MM.1S (cell line): ENCODE results near the gene NEDD4L.

ENCODE experiments used
- DNase-seq: peaks from one replicate; pipeline ENCODE4 v3.0.0-alpha.2; 2015
- H2AFZ ChIP-seq: fragments of 300-600 bp; sonication (generic); 2 replicates; pipeline ENCODE4 v1.6.0; 2016; ENCODE audit warnings: antibody characterized with exemption, low read length
- H3F3A ChIP-seq: fragments of 300-600 bp; sonication (generic); 2 replicates; pipeline ENCODE4 v1.6.1; 2016; ENCODE audit warnings: mild to moderate bottlenecking, antibody characterized with exemption, low read length, moderate library complexity, mixed read lengths; ENCODE audit not compliant: insufficient read depth
- H3K27ac ChIP-seq: fragments of 300-600 bp; sonication (generic); 2 replicates; pipeline ENCODE4 v1.5.1; 2016; ENCODE audit warnings: mild to moderate bottlenecking, low read length
- H3K27me3 ChIP-seq: fragments of 300-600 bp; sonication (generic); replicated peaks from 2 replicates; pipeline ENCODE4 v1.6.0; 2016; ENCODE audit warnings: low read length; ENCODE audit not compliant: insufficient read depth
- H3K36me3 ChIP-seq: fragments of 300-600 bp; sonication (generic); replicated peaks from 2 replicates; pipeline ENCODE4 v1.6.1; 2016; ENCODE audit warnings: mild to moderate bottlenecking, low read length, mixed read lengths; ENCODE audit not compliant: insufficient read depth
- H3K4me1 ChIP-seq: fragments of 300-600 bp; sonication (generic); 2 replicates; pipeline ENCODE4 v1.6.1; 2016; ENCODE audit warnings: low read length, mixed read lengths
- H3K4me2 ChIP-seq: fragments of 300-600 bp; sonication (generic); 2 replicates; pipeline ENCODE4 v1.6.0; 2016; ENCODE audit warnings: low read depth, low read length
- H3K4me3 ChIP-seq: fragments of 300-600 bp; sonication (generic); 2 replicates; pipeline ENCODE4 v1.5.1; 2016; ENCODE audit warnings: low read length, mixed read lengths
- H3K79me2 ChIP-seq: fragments of 300-600 bp; sonication (generic); 2 replicates; pipeline ENCODE4 v1.6.1; 2016; ENCODE audit warnings: mixed run types, low read length, mixed read lengths
- H3K9ac ChIP-seq: fragments of 300-600 bp; sonication (generic); 2 replicates; pipeline ENCODE4 v1.6.1; 2016; ENCODE audit warnings: low read length, mixed read lengths
- H3K9me2 ChIP-seq: fragments of 300-600 bp; sonication (generic); replicated peaks from 2 replicates; pipeline ENCODE4 v1.6.1; 2016; ENCODE audit warnings: mild to moderate bottlenecking, low read length, mixed read lengths; ENCODE audit not compliant: insufficient read depth
- H3K9me3 ChIP-seq: fragments of 300-600 bp; sonication (generic); replicated peaks from 2 replicates; pipeline ENCODE4 v1.6.1; 2016; ENCODE audit warnings: mild to moderate bottlenecking, low read length, mixed read lengths; ENCODE audit not compliant: insufficient read depth
- H4K20me1 ChIP-seq: fragments of 300-600 bp; sonication (generic); 2 replicates; pipeline ENCODE4 v1.6.1; 2016; ENCODE audit warnings: mild to moderate bottlenecking, low read length, moderate library complexity, mixed read lengths; ENCODE audit not compliant: insufficient read depth
- CTCF ChIP-seq: fragments of 300-600 bp; sonication (generic); IDR thresholded peaks from 2 replicates; pipeline ENCODE4 v1.5.1; 2016; ENCODE audit warnings: antibody characterized with exemption, low read length, mixed read lengths
- EZH2 ChIP-seq: fragments of 300-600 bp; sonication (generic); optimal IDR thresholded peaks from 2 replicates; pipeline ENCODE3; 2017; ENCODE audit warnings: low read depth, mild to moderate bottlenecking, antibody characterized with exemption, low read length, mixed read lengths
- EZH2phosphoT487 ChIP-seq: fragments of 300-600 bp; sonication (generic); IDR thresholded peaks from 2 replicates; pipeline ENCODE4 v1.6.1; 2018; ENCODE audit warnings: antibody characterized with exemption, low read length

Gene NEDD4L

DNA sequence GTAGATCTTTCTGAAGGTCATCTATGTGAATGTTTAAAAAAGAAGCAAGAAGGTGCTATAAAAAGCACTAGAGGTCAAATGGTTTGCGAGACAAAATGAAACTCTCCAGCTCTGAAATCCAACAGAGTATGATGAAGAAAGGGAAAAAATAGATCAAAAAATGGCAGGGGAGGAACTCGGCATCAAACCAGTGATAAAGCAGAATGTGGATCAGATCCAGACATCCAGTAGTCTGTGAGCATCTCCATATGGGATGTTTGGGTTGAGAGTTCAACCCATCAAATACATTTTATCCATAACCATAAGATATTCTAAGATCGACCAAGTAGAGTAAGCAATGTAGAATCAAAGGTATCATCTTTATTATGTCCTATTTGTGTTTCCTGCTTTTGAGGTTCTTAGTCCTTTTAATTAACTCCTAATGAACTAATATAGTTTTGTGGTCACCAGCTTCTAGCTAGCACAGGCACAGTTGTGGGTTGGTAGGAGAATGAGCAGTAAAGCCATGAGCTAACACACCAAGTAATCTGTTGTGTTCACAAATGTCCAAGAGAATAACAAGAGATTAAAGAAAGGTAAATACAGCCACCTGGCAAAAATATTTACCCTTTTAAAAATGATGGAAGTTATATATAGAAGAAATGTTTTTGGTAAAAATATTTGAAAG, 160.9 kb downstream of the NEDD4L start:
- DNase-seq = no peak
- Histone ChIP-seq H3K4me2 (no peak overlapping the region), H3K4me1 (no peaks in the 10 kb centered on the region), H3K4me3 (no peak overlapping the region), H3K9me2 (no peaks in the 10 kb centered on the region), H3K27ac (no peak overlapping the region), H3K36me3 (no peaks in the 10 kb centered on the region), H3K9me3 (no peaks in the 10 kb centered on the region), H3K9ac (no peak overlapping the region), H2AFZ (no peak overlapping the region), H3K27me3 (no peaks in the 10 kb centered on the region), H4K20me1 (no peaks in the 10 kb centered on the region), H3K79me2 (no peaks in the 10 kb centered on the region), H3F3A (no peaks in the 10 kb centered on the region)
- TF ChIP-seq EZH2 = no peak
- TF ChIP-seq EZH2phosphoT487 = no peak
- TF ChIP-seq CTCF = no peak

DNA sequence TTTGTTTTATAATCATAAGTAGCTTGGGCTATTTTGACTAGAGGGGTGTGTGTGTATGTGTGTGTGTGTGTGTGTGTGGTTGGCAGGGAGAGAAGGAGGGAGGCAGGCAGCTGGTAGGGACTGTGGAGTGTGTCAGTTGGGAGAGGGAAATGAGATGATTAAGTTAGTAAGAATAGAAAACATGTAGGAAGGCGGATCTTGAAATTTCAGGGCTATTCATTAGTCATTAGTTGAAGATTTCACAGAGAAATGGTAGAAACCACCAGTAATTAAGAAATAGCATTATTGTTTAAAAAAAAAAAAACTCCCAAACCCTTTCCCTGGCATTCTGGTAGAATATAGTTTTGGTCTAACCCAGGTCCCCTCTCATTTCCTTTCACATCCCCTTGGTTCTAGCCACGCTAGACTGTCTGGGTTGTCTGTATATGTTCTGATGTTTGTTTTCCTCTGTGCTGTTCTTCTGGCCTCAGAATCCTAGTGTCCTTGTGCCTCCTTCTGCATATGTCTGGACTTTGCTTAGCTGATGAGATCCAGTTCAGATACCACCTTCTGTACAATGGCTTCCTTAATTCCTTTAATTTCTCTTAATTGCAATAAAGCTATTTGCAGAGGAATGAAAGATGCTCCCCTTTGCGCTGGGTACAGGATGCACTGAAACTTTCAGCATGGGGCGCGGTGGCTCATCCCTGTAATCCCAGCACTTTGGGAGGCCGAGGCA, 161.6 kb downstream of the NEDD4L start:
- no peak for TF ChIP-seq EZH2
- no peak for TF ChIP-seq EZH2phosphoT487
- no peak for TF ChIP-seq CTCF
- Histone ChIP-seq H2AFZ (no peak overlapping the region), H3K4me3 (no peak overlapping the region), H3K27me3 (no peaks in the 10 kb centered on the region), H3F3A (no peaks in the 10 kb centered on the region), H3K4me2 (no peak overlapping the region), H3K9ac (no peak overlapping the region), H4K20me1 (no peaks in the 10 kb centered on the region), H3K9me3 (no peaks in the 10 kb centered on the region), H3K27ac (no peak overlapping the region), H3K4me1 (no peaks in the 10 kb centered on the region), H3K36me3 (no peaks in the 10 kb centered on the region), H3K79me2 (no peaks in the 10 kb centered on the region), H3K9me2 (no peaks in the 10 kb centered on the region)
- DNase-seq = no peak

DNA sequence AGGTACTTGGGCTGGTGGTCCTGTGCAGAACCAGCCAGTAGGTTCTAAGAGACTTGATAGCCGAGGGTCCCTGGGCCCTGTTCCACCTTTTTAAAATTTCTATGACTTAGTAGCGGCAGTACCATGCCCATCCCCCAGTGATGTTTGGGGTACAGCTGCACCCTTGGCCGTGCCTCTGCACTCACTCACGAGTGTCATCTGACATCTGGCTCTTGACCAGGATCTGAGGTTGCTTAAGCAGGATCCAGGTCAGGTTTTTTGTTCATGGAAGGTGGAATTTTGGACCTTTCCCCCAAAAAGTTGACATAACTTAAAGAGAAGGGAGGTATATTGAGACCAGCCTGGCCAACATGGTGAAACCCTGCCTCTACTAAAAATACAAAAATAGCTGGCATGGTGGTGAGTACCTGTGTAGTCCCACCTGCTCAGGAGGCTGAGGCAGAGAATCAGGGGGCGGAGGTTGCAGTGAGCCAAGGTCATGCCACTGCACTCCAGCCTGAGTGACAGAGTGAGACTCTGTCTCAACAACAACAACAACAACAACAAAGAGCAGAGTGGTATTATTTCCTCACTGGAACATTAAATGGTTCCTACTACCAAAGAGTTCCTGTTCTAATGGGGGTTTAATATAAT, 163.6 kb downstream of the NEDD4L start:
- H3K9ac ChIP-seq = no peak overlapping the region
- TF ChIP-seq EZH2 (no peak), CTCF (no peak), EZH2phosphoT487 (no peak)
- H3F3A ChIP-seq = no peaks in the 10 kb centered on the region
- DNase-seq = no peak
- no peaks in the 10 kb centered on the region for H3K9me2 ChIP-seq
- H3K27ac ChIP-seq = no peak overlapping the region
- no peaks in the 10 kb centered on the region for H3K27me3 ChIP-seq
- no peak overlapping the region for H2AFZ ChIP-seq
- H3K79me2 ChIP-seq = no peaks in the 10 kb centered on the region
- H3K36me3 ChIP-seq = no peaks in the 10 kb centered on the region
- no peak overlapping the region for H3K4me2 ChIP-seq
- no peaks in the 10 kb centered on the region for H4K20me1 ChIP-seq
- H3K4me1 ChIP-seq = no peaks in the 10 kb centered on the region
- no peaks in the 10 kb centered on the region for H3K9me3 ChIP-seq
- no peak overlapping the region for H3K4me3 ChIP-seq
